Esophagus squamous epithelium (tissue), 4 donors: ENCODE data around the gene LAPTM5.

Experiments
- CTCF ChIP-seq, 6 experiments: fragments of 450-650 bp in 4 of 6; fragments of 200-600 bp in 2 of 6; sonication (generic) in 2 of 6; IDR thresholded peaks; one replicate each; pipeline ENCODE4 v1.5.1; 2016 to 2019; ENCODE audit warnings: antibody characterized with exemption in 6 of 6, mild to moderate bottlenecking in 4 of 6, moderate library complexity in 4 of 6
- POLR2A ChIP-seq, 4 donors: fragments of 450-650 bp; IDR thresholded peaks; one replicate each; pipeline ENCODE4 v1.6.1; 2017; ENCODE audit warnings: antibody characterized with exemption in 4 of 4, mild to moderate bottlenecking in 4 of 4, moderate library complexity in 3 of 4

GRCh38 chr1:30773722-30774358 lies 16.3 kb upstream of the LAPTM5 start:
- no peak for TF ChIP-seq CTCF (IDR thresholded peaks at IDR 0.05)
- TF ChIP-seq POLR2A (IDR thresholded peaks at IDR 0.05) = no peak
